NCI-H187 treated with DMSO at 0.1 percent for 48 hours (cell line): ENCODE results near the gene FHOD3.

Experiments used
- DNase-seq: peaks from one replicate; lab custom pipeline; 2025; lab: John Stamatoyannopoulos, UW

FHOD3 gene

DNA sequence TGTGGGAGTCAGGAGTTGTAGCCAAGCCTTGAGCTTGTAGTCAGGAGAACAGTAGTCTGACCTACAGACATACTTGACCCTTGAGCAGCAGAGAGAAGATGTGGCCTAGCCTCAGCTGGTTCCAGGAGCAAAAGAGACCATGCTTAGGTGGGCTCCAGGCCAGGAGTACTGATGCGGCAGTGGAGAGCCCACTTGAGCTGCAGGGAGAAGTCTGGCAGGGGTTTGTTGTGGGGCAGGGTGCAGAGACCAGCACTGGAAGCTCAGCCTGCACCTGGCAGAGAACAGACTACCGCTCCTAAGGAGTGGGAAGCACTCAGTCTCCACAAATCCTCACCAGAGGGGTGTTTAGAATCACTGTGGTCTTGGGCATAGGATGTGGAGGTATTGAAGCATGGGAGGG is 333.4 kb downstream of the FHOD3 start:
- no peak for DNase-seq

DNA sequence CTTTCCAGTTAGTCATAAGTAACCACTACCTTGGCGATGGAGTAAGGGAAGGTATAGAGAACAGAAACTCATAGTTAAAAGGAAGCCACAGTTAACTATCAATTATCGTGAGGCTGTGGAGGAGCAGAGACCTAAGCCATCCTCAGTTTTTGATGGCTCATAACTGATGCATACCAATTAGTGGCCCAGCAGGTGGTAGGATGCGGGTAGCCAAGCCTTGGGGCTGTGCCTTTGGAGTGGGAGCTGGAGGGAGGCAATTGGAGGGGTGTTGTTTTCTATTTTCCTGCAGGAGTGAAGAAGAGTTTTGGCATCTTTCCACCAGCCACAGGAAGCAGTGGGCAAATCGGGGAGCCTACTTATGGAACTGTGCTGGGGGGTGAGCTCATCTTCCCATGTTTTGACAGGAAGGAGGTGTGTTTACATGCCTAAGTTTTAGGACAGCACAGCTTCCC is 336.5 kb downstream of the FHOD3 start:
- DNase-seq: no peak

DNA sequence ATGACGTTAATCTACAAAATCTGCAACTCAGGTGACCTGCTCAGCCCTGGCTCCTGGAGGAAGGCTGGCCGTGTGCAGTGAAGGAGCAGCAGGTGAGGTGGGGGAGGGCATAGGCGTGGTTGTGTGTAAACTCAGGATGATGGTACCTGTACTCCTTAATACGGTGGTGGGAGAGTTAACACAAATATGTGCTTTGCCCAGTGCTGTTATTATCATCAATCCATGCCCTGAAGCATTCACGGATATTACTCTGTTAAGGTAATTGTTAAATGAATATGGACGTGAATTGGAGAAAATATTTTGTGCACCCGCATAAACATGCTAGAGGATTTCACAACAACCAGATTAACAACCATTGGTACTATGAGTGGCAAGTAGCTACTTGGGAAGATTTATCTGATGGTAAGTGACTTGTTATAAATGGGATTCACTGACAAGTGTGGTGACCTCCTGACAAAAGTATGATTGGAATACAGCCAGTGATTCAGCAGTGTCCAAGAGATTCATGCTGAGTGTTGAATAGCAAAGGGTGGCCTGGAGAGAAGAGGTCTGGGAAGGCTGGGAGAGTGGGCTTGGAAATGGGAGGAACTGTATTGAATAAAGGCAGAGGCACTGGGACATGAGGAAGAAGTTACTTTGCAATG is 337.2 kb downstream of the FHOD3 start:
- DNase-seq: no peak

DNA sequence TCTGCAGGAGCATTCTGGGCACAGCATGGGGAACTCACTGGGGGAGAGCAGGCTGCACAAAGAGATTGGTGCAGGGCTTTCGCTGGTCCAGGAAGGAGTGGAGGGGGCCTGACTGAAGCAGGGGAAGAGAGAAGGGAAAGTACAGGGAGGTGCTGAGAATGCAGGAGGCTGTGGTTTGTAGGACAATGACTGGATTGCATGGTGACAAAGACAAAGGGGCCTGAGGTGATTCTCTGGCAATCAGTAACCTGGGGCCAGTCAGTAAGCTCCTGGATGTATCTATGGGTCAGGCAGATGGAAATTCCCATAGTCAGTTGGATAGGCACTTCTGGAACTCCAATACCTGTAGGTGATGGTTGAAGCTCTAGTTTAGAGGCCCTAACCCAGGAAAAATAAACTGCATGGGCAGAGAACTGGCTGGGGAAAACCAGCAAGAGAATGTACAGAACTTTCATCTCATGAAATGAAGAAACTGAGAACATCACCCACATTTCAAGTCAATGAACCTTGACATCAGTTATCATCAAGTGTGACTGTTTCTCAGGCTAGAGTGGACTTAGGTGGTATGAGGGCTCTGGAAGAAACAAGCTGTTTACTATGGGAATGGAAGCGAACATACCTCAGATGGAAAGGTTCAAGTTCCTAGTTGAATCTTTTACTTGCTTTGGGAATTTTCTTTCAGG is 338.0 kb downstream of the FHOD3 start:
- DNase-seq: no peak

DNA sequence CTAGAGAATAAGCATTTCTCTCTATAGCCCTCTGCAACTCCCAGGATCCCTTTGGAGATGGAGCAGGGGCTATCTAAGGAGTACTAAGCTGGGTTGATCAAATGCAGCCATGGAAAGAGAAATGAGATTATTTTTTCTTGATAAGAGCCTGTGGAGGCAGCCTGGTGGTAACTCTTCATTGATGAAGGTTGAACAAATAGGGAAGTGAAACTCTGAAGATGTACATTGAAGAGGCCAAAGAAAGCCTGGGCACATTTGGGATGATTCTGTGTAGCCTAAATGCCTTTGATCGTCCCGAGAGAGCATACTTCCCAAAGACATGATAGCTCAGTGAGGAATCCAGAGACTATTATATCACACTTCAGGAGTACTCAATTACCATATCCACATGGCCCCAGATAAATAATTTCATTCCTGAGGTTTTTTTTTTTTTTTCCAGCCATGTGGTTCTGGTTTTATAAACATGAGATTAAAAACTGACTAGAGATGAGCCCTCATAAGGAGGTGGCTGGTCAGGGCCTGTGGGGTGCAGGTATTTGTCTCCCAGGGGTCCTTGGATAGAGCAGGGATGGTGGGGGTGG is 338.8 kb downstream of the FHOD3 start:
- DNase-seq: no peak

DNA sequence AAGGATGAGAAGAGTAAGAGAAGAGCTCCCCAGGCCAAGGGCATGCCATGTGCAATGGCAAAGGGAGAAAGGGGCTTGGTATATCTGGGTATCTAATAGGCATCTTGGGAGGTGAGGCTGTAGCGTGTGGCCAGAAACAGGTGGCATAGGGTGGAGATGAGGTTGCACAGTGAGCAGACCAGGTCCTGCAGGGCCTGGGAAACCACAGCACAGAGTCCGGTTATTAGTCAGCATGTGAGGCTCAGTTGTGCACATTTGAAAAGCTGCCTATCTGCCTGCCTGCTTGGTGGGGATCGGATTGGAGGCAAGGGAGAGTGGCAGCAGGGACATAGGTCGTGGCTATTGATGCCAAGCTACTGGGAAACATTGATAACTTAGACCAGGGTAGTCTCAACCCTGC is 340.7 kb downstream of the FHOD3 start:
- no peak for DNase-seq

DNA sequence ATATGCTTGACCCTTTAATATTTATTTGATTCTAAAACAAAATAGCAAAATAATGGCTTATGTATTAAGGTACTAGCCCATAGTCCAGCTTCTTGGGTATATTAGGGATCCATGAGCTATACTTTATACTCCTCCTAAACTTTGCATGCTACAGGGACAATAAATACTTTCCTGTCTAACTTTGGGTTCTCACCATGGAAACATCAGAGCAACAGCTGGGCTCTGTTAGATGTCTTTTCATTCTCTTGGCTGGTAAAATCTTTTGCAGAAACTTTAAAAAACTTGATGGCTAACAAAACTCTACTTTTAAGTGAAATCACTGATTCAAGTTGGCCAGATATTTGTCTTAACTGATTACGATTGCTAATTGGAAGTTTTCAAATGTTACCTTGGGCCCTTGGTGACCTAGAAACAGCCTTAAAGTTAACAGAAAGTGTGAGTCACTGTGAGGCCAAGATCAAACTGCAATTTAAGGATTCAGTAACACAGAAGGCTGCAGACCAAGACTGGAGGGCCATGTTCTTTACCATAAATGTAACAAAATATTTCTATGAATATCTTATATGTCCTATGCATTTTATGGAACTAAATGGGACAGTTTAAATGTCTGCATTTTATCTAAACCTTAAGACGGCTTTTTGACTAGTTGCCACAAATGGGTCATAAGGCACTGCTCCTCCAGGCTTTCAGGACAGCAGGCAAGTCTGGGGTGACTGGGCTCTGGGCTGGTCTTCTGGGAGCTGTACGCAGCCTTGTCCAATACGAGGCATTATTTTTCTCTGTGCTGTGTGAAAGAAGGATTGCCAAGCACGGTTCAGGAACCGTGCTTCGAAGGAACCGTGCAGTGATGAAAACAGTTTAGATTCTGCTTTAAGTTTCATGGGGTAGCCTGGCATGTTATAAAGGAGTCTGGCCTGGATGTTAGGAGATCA is 342.8 kb downstream of the FHOD3 start:
- DNase-seq: no peak

DNA sequence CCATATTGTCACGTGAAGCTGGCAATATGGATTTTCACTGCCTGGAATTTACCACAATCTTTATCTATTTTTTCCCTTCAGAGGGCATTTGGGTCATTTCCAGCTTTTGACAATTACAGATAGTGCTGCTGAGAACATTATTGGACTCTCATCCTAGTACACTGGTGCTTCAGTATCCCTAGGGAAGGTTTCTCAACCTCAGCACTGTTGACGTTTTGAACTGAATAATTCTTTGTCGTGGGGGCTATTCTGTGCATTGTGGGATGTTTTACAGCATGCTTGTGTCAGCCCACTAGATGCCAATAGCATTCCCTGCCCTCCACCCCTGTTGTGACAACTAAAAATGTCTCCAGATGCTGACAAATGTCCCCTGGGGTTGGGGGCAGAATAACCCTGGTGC is 345.5 kb downstream of the FHOD3 start:
- DNase-seq: no peak

DNA sequence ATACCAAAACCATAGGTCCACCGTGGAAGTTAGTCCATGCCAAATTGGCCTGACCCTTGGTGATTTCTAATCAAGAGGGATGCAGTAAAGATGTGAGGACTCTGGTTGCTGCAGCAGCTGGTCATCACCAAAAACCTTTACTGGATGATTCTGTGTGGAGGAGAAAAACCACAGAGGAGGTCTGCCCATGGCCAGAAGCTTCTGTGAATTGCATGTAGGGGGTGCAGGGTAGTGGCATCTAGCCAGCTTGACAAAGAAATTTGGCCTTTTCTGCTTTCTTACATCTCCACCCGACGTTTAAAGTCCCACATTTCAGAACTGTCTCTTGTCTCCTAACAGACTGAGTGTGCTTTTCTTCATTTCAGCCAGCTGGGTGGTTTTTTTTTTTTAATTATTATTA is 351.3 kb downstream of the FHOD3 start:
- DNase-seq: no peak

DNA sequence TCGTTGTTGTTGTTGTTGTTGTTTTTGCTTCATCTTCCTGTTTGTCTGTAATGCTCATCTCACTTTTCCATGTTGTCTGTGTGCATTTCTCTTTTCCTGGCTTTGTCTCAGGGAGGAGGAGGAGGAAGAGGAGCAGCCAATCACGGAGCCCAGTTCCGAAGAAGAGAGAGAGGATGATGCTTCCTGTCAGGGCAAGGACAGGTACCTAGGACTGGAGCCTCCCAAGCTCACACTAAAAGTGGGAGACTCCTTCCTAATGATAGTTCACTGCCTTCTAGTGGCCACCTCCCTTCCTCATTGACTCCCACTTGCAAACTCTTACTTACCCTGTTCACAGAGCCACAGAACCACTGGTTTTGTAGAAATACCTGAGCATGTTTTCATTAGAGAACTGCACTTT is 351.7 kb downstream of the FHOD3 start:
- no peak for DNase-seq

DNA sequence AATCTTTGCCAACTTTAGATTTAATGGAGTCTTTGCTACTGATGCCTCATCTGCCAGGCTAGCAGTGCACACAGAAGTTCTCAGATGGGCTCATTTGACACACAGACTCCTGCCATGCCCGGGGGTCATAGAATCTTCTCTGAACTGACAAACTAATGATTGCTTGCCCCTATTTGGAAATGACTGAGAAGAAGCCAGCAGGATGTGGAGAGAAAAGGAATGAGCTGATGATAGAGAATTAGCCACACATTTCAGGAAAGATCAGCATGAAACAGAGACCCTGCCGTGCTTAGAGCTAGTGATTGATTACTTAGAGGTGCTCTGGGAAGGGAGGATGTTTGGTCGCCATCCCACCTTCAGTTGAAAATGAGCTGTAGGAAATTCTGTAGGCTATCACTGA is 352.8 kb downstream of the FHOD3 start:
- DNase-seq: no peak

DNA sequence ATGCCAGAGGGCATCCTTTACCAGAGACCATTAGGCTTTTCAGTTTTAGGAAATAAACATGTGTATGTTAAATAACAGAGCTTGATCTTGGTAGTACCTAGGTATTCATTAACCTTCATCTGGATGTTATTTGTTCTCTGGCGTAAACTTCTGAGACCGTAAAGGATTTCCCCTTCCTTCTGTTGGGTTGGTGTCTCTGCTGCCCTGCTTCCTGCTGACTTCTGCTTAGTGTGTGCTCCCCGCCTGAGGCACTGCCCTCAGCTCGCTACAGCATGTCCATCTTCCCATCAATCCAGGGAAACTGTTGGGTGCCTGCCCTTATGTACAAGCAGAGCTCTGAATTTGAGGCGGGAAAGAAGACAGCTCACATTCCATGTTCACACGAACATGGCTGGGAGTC is 353.4 kb downstream of the FHOD3 start:
- DNase-seq: no peak

DNA sequence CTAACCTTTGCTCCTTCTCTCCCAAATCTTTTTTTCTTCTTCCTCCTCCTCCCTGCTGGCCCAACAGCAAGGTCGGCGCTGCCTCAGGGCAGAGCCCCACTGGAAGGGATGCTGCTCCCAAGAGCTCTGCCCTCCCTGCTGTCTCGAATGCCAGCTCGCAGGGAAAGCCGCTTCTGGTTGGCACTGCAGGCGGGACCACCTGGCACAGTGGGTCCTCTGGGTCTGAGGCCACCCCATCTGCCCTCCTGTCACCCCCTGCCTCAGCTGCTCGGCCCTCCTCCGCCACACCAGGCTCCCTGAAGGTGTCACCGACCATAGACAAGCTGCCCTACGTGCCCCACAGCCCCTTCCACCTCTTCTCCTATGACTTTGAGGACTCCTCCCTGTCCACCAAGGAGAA is 355.0 kb downstream of the FHOD3 start:
- no peak for DNase-seq

DNA sequence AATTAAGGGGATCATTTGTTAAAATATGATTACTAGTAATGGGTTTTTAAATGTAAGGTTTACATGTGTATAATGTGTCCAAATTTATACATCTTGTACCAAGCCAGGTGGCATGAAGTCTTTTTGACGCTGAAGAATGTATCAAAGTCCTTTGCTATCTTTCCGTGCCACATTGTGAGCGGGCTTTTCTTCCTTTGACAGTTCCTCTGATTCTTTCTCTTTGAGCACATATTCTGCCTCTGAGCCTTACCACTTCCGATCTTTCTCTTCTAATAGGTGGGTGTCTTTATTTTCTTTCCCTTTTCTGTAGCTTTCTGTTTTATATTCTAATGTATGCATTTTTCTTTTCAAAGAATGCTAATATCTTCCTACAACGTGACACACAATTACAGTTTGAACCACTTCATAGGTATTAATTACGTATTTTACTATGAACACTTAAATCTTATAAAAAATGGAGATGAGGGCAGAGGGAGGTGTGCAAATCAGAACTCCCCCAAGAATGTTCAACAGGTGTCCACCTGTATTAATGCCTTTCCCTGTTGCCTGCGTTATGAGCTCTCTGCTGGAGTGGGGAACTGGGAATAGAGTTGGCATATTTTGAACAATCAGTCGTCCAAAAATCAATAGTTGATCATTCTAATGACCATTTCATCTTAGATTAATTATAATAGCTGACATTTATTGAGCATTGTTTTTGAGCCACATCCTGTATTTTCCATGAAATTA is 355.8 kb downstream of the FHOD3 start:
- no peak for DNase-seq

DNA sequence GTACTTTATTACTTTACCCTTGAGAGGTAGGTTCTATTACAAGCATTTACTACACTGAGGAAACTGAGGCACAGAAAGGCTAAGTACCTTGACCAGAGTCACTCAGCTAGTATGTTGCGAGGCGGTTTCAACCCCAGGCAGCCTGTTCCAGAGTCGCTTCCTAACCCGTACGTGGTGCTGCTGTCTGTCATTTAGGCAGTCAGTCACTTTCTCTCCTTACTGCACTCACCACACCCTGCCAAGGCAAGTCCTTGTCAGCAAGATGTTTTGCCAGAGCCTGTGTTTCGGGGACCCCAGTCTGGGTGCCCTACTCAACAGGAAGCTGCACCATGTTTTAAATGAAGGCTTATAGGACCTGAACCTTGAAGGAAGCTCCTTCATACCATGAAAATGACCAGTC is 356.4 kb downstream of the FHOD3 start:
- no peak for DNase-seq

DNA sequence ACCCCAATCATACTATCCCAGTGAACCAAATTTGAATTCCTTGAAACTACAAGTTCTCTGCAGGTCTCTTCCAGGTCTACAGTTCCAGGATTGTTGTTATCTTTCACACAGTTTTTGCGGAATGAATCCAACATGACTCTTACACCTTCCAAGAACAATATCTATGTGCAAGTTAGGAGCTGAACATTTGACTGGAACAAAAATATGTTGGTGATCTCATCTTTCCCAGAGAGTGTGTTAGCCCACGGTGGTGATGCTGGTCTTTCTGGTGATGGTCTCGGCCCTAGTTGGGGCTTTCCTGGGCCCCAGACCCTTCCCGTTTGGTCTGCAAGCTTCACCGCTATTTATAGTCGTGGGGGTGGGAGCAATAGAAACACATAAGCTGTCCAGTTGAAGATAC is 357.6 kb downstream of the FHOD3 start:
- DNase-seq: no peak

DNA sequence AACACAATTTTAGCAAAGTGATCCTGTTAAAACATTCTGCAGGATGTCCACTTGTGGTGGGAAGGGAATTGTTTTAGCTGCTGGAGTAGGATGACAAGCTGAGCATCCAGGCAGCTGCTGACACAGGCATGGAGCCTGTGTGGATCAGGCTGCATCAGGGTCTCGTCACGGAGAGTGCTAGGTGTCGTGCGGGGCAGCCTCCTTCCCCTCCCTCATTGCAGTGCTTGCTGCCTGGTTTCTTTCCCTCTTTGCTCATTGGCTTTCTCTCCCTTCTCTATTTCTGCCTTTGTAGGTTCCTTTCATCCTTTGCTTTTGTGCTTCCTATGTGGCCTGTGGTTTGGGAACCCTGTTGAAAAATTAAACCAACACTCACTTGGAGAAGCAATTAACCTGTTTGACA is 358.4 kb downstream of the FHOD3 start:
- DNase-seq: peak; percentile 36

DNA sequence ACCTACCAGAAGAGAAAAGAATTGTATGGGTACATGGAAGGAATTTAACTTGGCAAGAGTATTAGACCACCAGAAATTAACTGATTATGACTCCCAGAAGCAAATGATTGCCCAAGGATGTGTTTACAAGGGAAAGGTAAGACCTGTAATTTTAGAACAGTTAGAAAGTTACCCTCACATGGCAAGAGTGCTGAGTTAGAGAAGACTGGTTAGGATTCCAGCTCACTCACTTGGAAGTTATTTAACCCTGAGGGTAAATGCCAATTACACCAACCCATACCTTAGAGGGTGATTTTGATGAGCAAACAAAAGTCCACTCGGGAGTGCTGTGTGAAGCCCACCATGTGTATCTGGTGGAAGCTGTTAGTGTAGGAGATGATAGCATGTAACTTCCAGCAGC is 361.1 kb downstream of the FHOD3 start:
- DNase-seq: no peak

DNA sequence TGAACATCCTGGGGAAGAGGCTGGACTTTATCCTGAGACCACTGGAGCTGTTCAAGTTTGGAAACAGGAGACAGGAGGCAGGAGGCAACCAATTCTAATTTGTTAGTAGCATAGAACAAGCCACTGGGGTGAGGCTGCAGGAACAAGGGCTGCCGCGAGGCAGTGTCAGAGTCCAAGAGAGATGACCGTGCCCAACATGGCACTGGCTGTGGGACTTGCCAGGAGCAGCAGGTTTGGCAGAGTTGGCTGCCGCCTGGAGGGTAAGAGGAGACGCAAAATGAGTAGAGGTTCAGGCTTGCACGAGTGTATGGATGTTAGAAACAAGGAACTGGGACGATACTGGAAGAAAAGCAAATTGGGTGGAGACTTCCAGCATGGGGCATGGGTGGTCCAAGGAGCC is 362.8 kb downstream of the FHOD3 start:
- DNase-seq: no peak

DNA sequence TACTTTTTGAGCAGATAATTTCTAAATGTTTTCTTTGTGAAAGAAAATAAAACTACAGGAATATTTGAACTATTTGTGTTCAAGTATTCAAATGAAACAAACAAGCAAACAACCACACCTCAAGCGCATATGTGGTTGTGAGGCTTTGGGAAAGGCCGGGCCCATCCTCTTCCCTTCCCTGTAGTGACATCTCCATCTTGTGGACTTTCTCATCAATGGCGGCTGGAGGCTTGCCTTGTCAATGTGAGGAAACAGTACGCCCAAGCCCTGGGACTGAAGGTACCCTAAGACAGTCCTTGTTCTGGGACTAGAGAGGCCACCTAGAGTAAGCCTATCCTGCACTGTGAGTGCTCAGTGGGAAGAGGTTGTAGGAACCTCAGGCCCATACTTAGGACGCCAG is 364.5 kb downstream of the FHOD3 start:
- DNase-seq: no peak

DNA sequence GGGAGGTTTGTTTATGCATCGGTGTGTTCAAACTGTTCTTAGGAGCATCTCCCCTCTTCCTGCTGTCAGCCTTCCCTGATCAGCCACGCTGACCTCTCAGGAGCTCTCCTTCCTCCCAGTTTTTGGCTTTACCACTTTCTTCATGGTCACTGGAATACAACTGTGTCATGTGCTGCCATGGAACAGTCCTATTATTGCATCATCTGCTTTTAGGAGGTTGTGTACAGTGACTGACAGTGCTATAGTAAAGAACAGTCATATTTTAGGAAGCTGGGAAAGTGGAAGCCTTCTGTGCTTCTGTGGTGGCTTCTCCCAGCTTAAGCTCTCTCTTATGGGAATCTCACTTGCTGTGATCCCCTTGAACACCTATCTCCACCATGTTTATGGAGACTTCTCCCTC is 365.8 kb downstream of the FHOD3 start:
- DNase-seq: no peak

DNA sequence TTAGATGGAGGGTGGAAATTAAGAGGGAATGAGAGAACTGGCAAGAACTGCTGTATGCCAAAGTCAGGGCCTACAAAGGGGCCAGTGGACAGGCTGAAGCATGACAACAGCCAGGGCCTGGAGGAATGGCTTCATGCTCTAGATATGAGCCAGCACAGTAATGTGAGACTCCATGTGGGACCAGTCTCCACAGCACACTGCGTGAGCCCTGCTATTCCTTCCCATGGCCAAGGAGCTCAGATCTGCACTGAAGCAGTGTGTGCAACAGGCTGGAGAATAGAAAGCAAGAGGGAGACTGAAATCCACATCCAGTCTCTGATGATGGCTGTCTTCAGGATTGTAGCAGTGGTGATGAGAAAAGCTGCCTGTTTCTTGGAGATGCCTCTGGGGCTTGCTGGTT is 368.4 kb downstream of the FHOD3 start:
- no peak for DNase-seq
